ENCODE data around the gene ACTR5. TPM values are rescaled to one million over a fixed set of nuclear protein-coding genes. Genes with fewer than 3 reads are reported as not detected.

ACTR5 gene
- total RNA-seq, 4 donors from 2014 or later = 7.8 to 13.9 (median 8.6) TPM

GRCh38 chr20:38764567-38765318, 16.5 kb downstream of the ACTR5 start:
- Histone ChIP-seq H3K4me3 (no peak overlapping the region), H3K27me3 (no peaks in the 10 kb centered on the region), H3K9me3 (no peaks in the 10 kb centered on the region), H3K27ac (no peak overlapping the region), H3K36me3 (peaks cover 0 to 99% of the 10 kb centered on the region in 2 donors), H3K4me1 (peaks cover 0 to 21% (median 0%) of the 10 kb centered on the region in 3 donors)
- TF ChIP-seq CTCF (IDR thresholded peaks at IDR 0.05) = no peak
- TF ChIP-seq POLR2A (IDR thresholded peaks at IDR 0.05) = no peak
- no peak for TF ChIP-seq EP300 (IDR thresholded peaks at IDR 0.05)
- TF ChIP-seq POLR2AphosphoS5 (IDR thresholded peaks at IDR 0.05) = no peak
- ATAC-seq = no peak
- 57 to 94% methylated on average over 4 to 6 of the region's 11 CpGs for WGBS, 2 donors (ENCODE audit: low coverage in 1 of 2)

GRCh38 chr20:38766071-38766470, 17.8 kb downstream of the ACTR5 start:
- WGBS, 2 donors (ENCODE audit: low coverage in 1 of 2) = 44 to 61% methylated on average over 3 to 4 of the region's 4 CpGs

GRCh38 chr20:38769376-38770295, 21.4 kb downstream of the ACTR5 start:
- Histone ChIP-seq H3K36me3 (peaks cover 0 to 98% of the 10 kb centered on the region in 2 donors), H3K4me1 (peaks cover 0 to 15% (median 0%) of the 10 kb centered on the region in 3 donors), H3K27me3 (no peaks in the 10 kb centered on the region), H3K27ac (no peak overlapping the region), H3K4me3 (no peak overlapping the region), H3K9me3 (no peaks in the 10 kb centered on the region)
- WGBS, 2 donors (ENCODE audit: low coverage in 1 of 2) = 85 to 86% methylated on average over 12 to 13 of the region's 13 CpGs
- TF ChIP-seq CTCF (IDR thresholded peaks at IDR 0.05) (no peak), POLR2AphosphoS5 (IDR thresholded peaks at IDR 0.05) (no peak), EP300 (IDR thresholded peaks at IDR 0.05) (no peak), POLR2A (IDR thresholded peaks at IDR 0.05) (no peak)
- ATAC-seq = no peak

More at GRCh38 chr20:38766071-38766470, 17.8 kb downstream of the ACTR5 start:
- Histone ChIP-seq H3K27ac (no peak overlapping the region), H3K9me3 (no peaks in the 10 kb centered on the region), H3K27me3 (no peaks in the 10 kb centered on the region), H3K36me3 (peaks cover 0 to 98% of the 10 kb centered on the region in 2 donors), H3K4me1 (peaks cover 0 to 21% (median 0%) of the 10 kb centered on the region in 3 donors), H3K4me3 (no peak overlapping the region)
- no peak for ATAC-seq
- TF ChIP-seq POLR2A (IDR thresholded peaks at IDR 0.05) = no peak
- TF ChIP-seq EP300 (IDR thresholded peaks at IDR 0.05) = no peak

- Histone ChIP-seq H3K4me1 (peaks cover 0 to 7% (median 0%) of the 10 kb centered on the region in 3 donors), H3K36me3 (peaks cover 0 to 98% of the 10 kb centered on the region in 2 donors), H3K4me3 (no peak overlapping the region), H3K27me3 (no peaks in the 10 kb centered on the region), H3K9me3 (no peaks in the 10 kb centered on the region), H3K27ac (no peak overlapping the region)
- ATAC-seq = no peak
- TF ChIP-seq POLR2AphosphoS5 (IDR thresholded peaks at IDR 0.05) (no peak), POLR2A (IDR thresholded peaks at IDR 0.05) (no peak)
- 40% methylated on average over 1 of the region's 3 CpGs; no CpG with 5 or more reads in 1 of the 2 donors for whole genome bisulfite sequencing, 2 donors (ENCODE audit: low coverage in 1 of 2)
These were observed 22.3 kb downstream of the ACTR5 start for GRCh38 chr20:38770546-38770945.

GRCh38 chr20:38770970-38771369, 22.7 kb downstream of the ACTR5 start:
- Histone ChIP-seq H3K4me1 (peaks cover 0 to 4% (median 0%) of the 10 kb centered on the region in 3 donors), H3K9me3 (no peaks in the 10 kb centered on the region), H3K36me3 (peaks cover 0 to 98% of the 10 kb centered on the region in 2 donors), H3K27me3 (no peaks in the 10 kb centered on the region), H3K27ac (no peak overlapping the region), H3K4me3 (no peak overlapping the region)
- WGBS, 2 donors (ENCODE audit: low coverage in 1 of 2) = 42% methylated on average over 2 of the region's 7 CpGs; no CpG with 5 or more reads in 1 of the 2 donors
- TF ChIP-seq POLR2A (IDR thresholded peaks at IDR 0.05) (no peak), EP300 (IDR thresholded peaks at IDR 0.05) (no peak), POLR2AphosphoS5 (IDR thresholded peaks at IDR 0.05) (no peak), CTCF (IDR thresholded peaks at IDR 0.05) (no peak)
- no peak for ATAC-seq

All from gastroesophageal sphincter (tissue), 4 donors.